Tibial nerve (tissue), 4 donors: ENCODE data around the gene CTNNA2.

Experiments used
- CTCF ChIP-seq, 5 experiments: fragments of 200-600 bp in 3 of 5; fragments of 450-650 bp in 2 of 5; sonication (generic) in 3 of 5; IDR thresholded peaks; one replicate each; pipeline ENCODE4 v1.5.1; 2016 to 2019; ENCODE audit warnings: antibody characterized with exemption in 5 of 5, mild to moderate bottlenecking in 3 of 5, moderate library complexity in 2 of 5
- EP300 ChIP-seq, 2 donors: sonication (generic); formaldehyde crosslinking; IDR thresholded peaks; one replicate each; pipeline ENCODE4 v1.6.1; 2017; ENCODE audit warnings: antibody characterized with exemption in 2 of 2, mild to moderate bottlenecking in 1 of 2
- POLR2A ChIP-seq, 2 donors: fragments of 450-650 bp; IDR thresholded peaks; one replicate each; pipeline ENCODE4 v1.6.1; 2017; ENCODE audit warnings: antibody characterized with exemption in 2 of 2, mild to moderate bottlenecking in 2 of 2, moderate library complexity in 2 of 2

- TF ChIP-seq POLR2A (IDR thresholded peaks at IDR 0.05) (no peak), CTCF (IDR thresholded peaks at IDR 0.05) (no peak), EP300 (IDR thresholded peaks at IDR 0.05) (no peak)
These were observed 960.9 kb downstream of the CTNNA2 start for GRCh38 chr2:80473796-80474195.
